ENCODE data around the gene ACO1. TPM values are rescaled to one million over a fixed set of nuclear protein-coding genes. Genes with fewer than 3 reads are reported as not detected.
A peak's percentile ranks its signal among the peaks of the same experiment; 100 is the strongest.

The ACO1 gene
- total and polyA plus RNA-seq, 4 donors: 41.3 to 78.5 (median 59.5) TPM

GRCh38 chr9:32406046-32406445 is 21.6 kb downstream of the ACO1 start:
- no peak overlapping the region for H3K9ac ChIP-seq (ENCODE audit: low read depth in 1 of 2, low read length in 2 of 2)
- H3K27ac ChIP-seq (ENCODE audit: low read depth in 1 of 2, low read length in 2 of 2): no peak overlapping the region
- peaks cover 21 to 44% (median 38%) of the 10 kb centered on the region in 4 donors for H3K36me3 ChIP-seq (ENCODE audit: control insufficient read depth in 4 of 4, insufficient read depth in 3 of 4, low read depth in 1 of 4, low read length in 3 of 4)
- no peak for TF ChIP-seq EGR1 (IDR thresholded peaks at IDR 0.05; ENCODE audit: low read depth in 2 of 2)
- DNase-seq (ENCODE audit: low spot score): no peak
- no peak overlapping the region for H3K4me3 ChIP-seq (ENCODE audit: low read depth in 1 of 3, low read length in 3 of 3)
- H3K4me1 ChIP-seq (ENCODE audit: control insufficient read depth in 4 of 4, insufficient read depth in 4 of 4, low read length in 3 of 4): peaks cover 6 to 37% (median 27%) of the 10 kb centered on the region in 4 donors
- no peaks in the 10 kb centered on the region for H3K27me3 ChIP-seq (ENCODE audit: control insufficient read depth in 4 of 4, insufficient read depth in 4 of 4, low read length in 3 of 4)
- 97% methylated on average over 3 of the region's 3 CpGs for WGBS
- no peaks in the 10 kb centered on the region for H3K9me3 ChIP-seq (ENCODE audit: control insufficient read depth in 4 of 4, low read length in 3 of 4)

GRCh38 chr9:32411753-32412152 is 27.3 kb downstream of the ACO1 start:
- H3K4me1 ChIP-seq (ENCODE audit: control insufficient read depth in 4 of 4, insufficient read depth in 4 of 4, low read length in 3 of 4): peaks cover 0 to 5% (median 0%) of the 10 kb centered on the region in 4 donors
- no peak for DNase-seq (ENCODE audit: low spot score)
- no peak overlapping the region for H3K27ac ChIP-seq (ENCODE audit: low read depth in 1 of 2, low read length in 2 of 2)
- no peak overlapping the region for H3K9ac ChIP-seq (ENCODE audit: low read depth in 1 of 2, low read length in 2 of 2)
- no peak overlapping the region for H3K4me3 ChIP-seq (ENCODE audit: low read depth in 1 of 3, low read length in 3 of 3)
- H3K36me3 ChIP-seq (ENCODE audit: control insufficient read depth in 4 of 4, insufficient read depth in 3 of 4, low read depth in 1 of 4, low read length in 3 of 4): peaks cover 17 to 63% (median 38%) of the 10 kb centered on the region in 4 donors
- no peaks in the 10 kb centered on the region for H3K9me3 ChIP-seq (ENCODE audit: control insufficient read depth in 4 of 4, low read length in 3 of 4)
- no peaks in the 10 kb centered on the region for H3K27me3 ChIP-seq (ENCODE audit: control insufficient read depth in 4 of 4, insufficient read depth in 4 of 4, low read length in 3 of 4)
- TF ChIP-seq, protein P1, sequence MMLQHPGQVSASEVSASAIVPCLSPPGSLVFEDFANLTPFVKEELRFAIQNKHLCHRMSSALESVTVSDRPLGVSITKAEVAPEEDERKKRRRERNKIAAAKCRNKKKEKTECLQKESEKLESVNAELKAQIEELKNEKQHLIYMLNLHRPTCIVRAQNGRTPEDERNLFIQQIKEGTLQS (IDR thresholded peaks at IDR 0.05): no peak
- TF ChIP-seq HNF4G (IDR thresholded peaks at IDR 0.05) (no peak), RAD21 (IDR thresholded peaks at IDR 0.05) (no peak), SP1 (IDR thresholded peaks at IDR 0.05) (peak; percentile 14), HNF4A (conservative IDR thresholded peaks at IDR 0.05) (peak; percentile 45 to 73), FOXA2 (IDR thresholded peaks at IDR 0.05) (no peak)
- 72% methylated on average over 3 of the region's 3 CpGs for WGBS

DNA sequence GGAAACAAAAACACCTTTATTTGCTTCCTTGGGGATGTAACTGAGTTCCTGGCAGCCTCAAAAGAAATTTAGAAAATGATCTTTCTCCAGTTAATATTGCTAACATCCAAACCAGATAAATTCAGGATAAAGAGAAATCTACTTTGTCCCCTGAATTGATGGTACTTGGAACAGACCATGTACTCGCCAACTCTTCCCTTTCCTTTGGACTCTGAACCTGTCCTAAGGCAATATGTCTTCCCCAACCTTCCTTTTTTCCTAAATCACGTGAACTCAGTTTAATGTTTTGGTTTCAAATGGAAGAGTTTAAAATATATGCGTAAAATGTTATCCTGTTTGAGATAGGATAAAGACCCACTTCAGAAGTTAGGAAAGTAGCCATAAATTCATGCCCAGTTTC is 28.0 kb downstream of the ACO1 start:
- TF ChIP-seq RAD21 (IDR thresholded peaks at IDR 0.05) (no peak), YY1 (IDR thresholded peaks at IDR 0.05) (peak; percentile 14), RXRA (IDR thresholded peaks at IDR 0.05) (no peak), HNF4A (conservative IDR thresholded peaks at IDR 0.05) (peak; percentile 68 to 77)
- TF ChIP-seq, protein P1 (IDR thresholded peaks at IDR 0.05): no peak
- H3K27ac ChIP-seq (ENCODE audit: low read depth in 1 of 2, low read length in 2 of 2): no peak overlapping the region
- H3K4me3 ChIP-seq (ENCODE audit: low read depth in 1 of 3, low read length in 3 of 3): no peak overlapping the region
- H3K36me3 ChIP-seq (ENCODE audit: control insufficient read depth in 4 of 4, insufficient read depth in 3 of 4, low read depth in 1 of 4, low read length in 3 of 4): peaks cover 14 to 58% (median 35%) of the 10 kb centered on the region in 4 donors
- H3K9me3 ChIP-seq (ENCODE audit: control insufficient read depth in 4 of 4, low read length in 3 of 4): no peaks in the 10 kb centered on the region
- no peak overlapping the region for H3K9ac ChIP-seq (ENCODE audit: low read depth in 1 of 2, low read length in 2 of 2)
- WGBS: 79% methylated on average over 3 of the region's 3 CpGs
- no peak for DNase-seq (ENCODE audit: low spot score)
- H3K27me3 ChIP-seq (ENCODE audit: control insufficient read depth in 4 of 4, insufficient read depth in 4 of 4, low read length in 3 of 4): no peaks in the 10 kb centered on the region
- peaks cover 0 to 5% (median 0%) of the 10 kb centered on the region in 4 donors for H3K4me1 ChIP-seq (ENCODE audit: control insufficient read depth in 4 of 4, insufficient read depth in 4 of 4, low read length in 3 of 4)

DNA sequence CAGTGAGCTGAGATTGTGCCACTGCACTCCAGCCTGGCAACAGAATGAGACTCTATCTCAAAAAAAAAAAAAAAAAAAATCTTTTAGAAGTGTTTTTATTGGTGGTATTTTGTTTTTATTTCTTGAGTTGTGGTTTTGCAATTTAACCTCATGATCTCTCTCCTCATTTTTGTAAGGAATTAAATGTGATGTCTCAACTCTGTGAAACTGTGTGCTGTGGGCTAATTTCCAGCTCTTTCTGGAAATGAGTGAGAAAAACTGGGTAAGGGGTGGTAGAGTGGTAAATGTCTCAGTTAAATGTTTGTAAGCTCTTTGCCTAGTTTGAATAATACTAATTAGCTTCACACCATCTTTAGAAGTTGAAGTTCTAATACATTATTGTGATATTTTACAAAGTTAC is 29.0 kb downstream of the ACO1 start:
- Histone ChIP-seq H3K27me3 (ENCODE audit: control insufficient read depth in 4 of 4, insufficient read depth in 4 of 4, low read length in 3 of 4) (no peaks in the 10 kb centered on the region), H3K36me3 (ENCODE audit: control insufficient read depth in 4 of 4, insufficient read depth in 3 of 4, low read depth in 1 of 4, low read length in 3 of 4) (peaks cover 11 to 59% (median 29%) of the 10 kb centered on the region in 4 donors), H3K9ac (ENCODE audit: low read depth in 1 of 2, low read length in 2 of 2) (no peak overlapping the region), H3K27ac (ENCODE audit: low read depth in 1 of 2, low read length in 2 of 2) (no peak overlapping the region), H3K4me1 (ENCODE audit: control insufficient read depth in 4 of 4, insufficient read depth in 4 of 4, low read length in 3 of 4) (peaks cover 0 to 5% (median 0%) of the 10 kb centered on the region in 4 donors), H3K9me3 (ENCODE audit: control insufficient read depth in 4 of 4, low read length in 3 of 4) (no peaks in the 10 kb centered on the region), H3K4me3 (ENCODE audit: low read depth in 1 of 3, low read length in 3 of 3) (no peak overlapping the region)
- no peak for DNase-seq (ENCODE audit: low spot score)
- no peak for TF ChIP-seq RAD21 (IDR thresholded peaks at IDR 0.05)
- no peak for TF ChIP-seq HNF4G (IDR thresholded peaks at IDR 0.05)
- TF ChIP-seq REST (IDR thresholded peaks at IDR 0.05): no peak
- TF ChIP-seq, protein P1 (IDR thresholded peaks at IDR 0.05): no peak
- TF ChIP-seq FOXA2 (IDR thresholded peaks at IDR 0.05): no peak
- TF ChIP-seq, protein P2, sequence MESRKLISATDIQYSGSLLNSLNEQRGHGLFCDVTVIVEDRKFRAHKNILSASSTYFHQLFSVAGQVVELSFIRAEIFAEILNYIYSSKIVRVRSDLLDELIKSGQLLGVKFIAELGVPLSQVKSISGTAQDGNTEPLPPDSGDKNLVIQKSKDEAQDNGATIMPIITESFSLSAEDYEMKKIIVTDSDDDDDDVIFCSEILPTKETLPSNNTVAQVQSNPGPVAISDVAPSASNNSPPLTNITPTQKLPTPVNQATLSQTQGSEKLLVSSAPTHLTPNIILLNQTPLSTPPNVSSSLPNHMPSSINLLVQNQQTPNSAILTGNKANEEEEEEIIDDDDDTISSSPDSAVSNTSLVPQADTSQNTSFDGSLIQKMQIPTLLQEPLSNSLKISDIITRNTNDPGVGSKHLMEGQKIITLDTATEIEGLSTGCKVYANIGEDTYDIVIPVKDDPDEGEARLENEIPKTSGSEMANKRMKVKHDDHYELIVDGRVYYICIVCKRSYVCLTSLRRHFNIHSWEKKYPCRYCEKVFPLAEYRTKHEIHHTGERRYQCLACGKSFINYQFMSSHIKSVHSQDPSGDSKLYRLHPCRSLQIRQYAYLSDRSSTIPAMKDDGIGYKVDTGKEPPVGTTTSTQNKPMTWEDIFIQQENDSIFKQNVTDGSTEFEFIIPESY (IDR thresholded peaks at IDR 0.05): no peak
- TF ChIP-seq TAF1 (conservative IDR thresholded peaks at IDR 0.05): no peak
- TF ChIP-seq EGR1 (IDR thresholded peaks at IDR 0.05; ENCODE audit: low read depth in 2 of 2): no peak
- no peak for TF ChIP-seq HNF4A (conservative IDR thresholded peaks at IDR 0.05)
- TF ChIP-seq JUND (IDR thresholded peaks at IDR 0.05): no peak
- TF ChIP-seq RXRA (IDR thresholded peaks at IDR 0.05): no peak

Data from liver (tissue), 9 donors.